ENCODE measurements around the gene GALNT15. TPM values are rescaled to one million over a fixed set of nuclear protein-coding genes. Genes with fewer than 3 reads are reported as not detected.
A peak's percentile ranks its signal among the peaks of the same experiment; 100 is the strongest.

Gene GALNT15
- total RNA-seq, 1 donor from 2014 or later, result 0.40 TPM

- Mint-ChIP-seq H3K36me3 (ENCODE audit: low read depth) (peaks cover 4% of the 10 kb centered on the region), H3K4me1 (ENCODE audit: low read depth) (peaks cover 5% of the 10 kb centered on the region), H3K4me3 (ENCODE audit: unreplicated experiment) (no peak overlapping the region), H3K27ac (ENCODE audit: unreplicated experiment) (no peak overlapping the region), H3K9me3 (ENCODE audit: low read depth) (no peaks in the 10 kb centered on the region), H3K27me3 (ENCODE audit: low read depth) (no peaks in the 10 kb centered on the region)
- TF ChIP-seq, protein P1, sequence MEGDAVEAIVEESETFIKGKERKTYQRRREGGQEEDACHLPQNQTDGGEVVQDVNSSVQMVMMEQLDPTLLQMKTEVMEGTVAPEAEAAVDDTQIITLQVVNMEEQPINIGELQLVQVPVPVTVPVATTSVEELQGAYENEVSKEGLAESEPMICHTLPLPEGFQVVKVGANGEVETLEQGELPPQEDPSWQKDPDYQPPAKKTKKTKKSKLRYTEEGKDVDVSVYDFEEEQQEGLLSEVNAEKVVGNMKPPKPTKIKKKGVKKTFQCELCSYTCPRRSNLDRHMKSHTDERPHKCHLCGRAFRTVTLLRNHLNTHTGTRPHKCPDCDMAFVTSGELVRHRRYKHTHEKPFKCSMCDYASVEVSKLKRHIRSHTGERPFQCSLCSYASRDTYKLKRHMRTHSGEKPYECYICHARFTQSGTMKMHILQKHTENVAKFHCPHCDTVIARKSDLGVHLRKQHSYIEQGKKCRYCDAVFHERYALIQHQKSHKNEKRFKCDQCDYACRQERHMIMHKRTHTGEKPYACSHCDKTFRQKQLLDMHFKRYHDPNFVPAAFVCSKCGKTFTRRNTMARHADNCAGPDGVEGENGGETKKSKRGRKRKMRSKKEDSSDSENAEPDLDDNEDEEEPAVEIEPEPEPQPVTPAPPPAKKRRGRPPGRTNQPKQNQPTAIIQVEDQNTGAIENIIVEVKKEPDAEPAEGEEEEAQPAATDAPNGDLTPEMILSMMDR (IDR thresholded peaks at IDR 0.05), result no peak
- no peak for DNase-seq (ENCODE audit: low spot score)
These were observed 85.6 kb downstream of the GALNT15 start for GRCh38 chr3:16260046-16260445.

DNA sequence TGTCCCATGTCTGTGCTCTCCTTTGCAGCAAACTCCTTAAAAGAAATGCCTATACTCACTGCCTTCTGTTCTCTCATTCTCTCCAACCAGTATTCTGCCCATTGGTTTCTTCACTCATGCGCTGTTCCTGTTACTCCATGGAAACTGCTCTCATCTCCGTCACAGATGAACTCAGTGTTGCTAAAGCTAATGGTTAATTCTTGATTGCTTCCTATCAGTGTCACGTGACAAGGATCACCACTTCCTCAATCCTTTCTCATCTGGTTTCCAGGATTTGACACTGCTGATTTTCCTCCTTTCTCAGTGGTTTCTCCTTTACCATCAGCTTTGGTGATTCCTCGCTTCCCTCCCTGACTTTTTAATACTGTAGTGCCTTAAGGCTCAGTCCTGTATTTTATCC is 87.7 kb downstream of the GALNT15 start:
- Mint-ChIP-seq H3K4me3 (ENCODE audit: unreplicated experiment) (no peak overlapping the region), H3K9me3 (ENCODE audit: low read depth) (no peaks in the 10 kb centered on the region), H3K36me3 (ENCODE audit: low read depth) (peaks cover 4% of the 10 kb centered on the region), H3K4me1 (ENCODE audit: low read depth) (peaks cover 21% of the 10 kb centered on the region), H3K27ac (ENCODE audit: unreplicated experiment) (no peak overlapping the region), H3K27me3 (ENCODE audit: low read depth) (no peaks in the 10 kb centered on the region)
- TF ChIP-seq, protein P1 (IDR thresholded peaks at IDR 0.05), result no peak
- no peak for DNase-seq (ENCODE audit: low spot score)

DNA sequence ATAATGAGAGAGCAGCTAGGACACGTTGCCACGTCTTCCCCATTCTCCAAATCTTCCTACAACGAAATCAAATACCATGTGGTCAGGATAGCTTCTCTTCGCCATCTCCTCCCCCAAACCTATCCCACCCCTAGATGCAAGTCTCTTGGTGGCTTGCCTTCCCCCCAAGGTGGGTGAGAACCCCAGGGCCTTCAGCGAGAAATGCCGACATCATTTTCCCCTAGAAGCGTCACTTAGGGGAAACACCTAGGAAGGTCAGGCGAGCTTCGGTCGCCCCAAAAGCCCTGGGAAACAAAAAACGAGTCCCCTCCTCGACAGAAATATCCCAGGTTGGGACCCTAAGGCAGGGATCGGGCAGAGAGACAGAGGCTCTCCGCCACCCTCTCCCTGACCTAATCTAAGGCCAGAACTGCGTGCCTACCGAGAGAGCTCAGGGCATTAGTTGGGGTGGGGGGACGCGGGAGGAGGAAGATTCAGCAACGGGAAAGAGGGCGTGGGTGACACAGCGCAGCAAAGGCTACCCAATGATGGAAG is 89.8 kb downstream of the GALNT15 start:
- Mint-ChIP-seq H3K9me3 (ENCODE audit: low read depth) (no peaks in the 10 kb centered on the region), H3K27ac (ENCODE audit: unreplicated experiment) (peak overlapping the region; percentile 99), H3K36me3 (ENCODE audit: low read depth) (peaks cover 2% of the 10 kb centered on the region), H3K4me1 (ENCODE audit: low read depth) (peaks cover 33% of the 10 kb centered on the region), H3K27me3 (ENCODE audit: low read depth) (no peaks in the 10 kb centered on the region), H3K4me3 (ENCODE audit: unreplicated experiment) (peak overlapping the region; percentile 88)
- no peak for DNase-seq (ENCODE audit: low spot score)
- TF ChIP-seq, protein P1 (IDR thresholded peaks at IDR 0.05), result no peak

GRCh38 chr3:16264708-16265454 is 90.4 kb downstream of the GALNT15 start, which contains the start of the genes DPH3 and OXNAD1:
TSS of gene DPH3 (minus strand) at chr3:16264943. CDS start at chr3:16264876, 67 bp downstream.
TSS of gene OXNAD1 (plus strand) at chr3:16265212. CDS start at chr3:16270953, 5,741 bp downstream.
- peak; percentile 100 for DNase-seq (ENCODE audit: low spot score)
- Mint-ChIP-seq H3K27me3 (ENCODE audit: low read depth) (no peaks in the 10 kb centered on the region), H3K9me3 (ENCODE audit: low read depth) (no peaks in the 10 kb centered on the region), H3K4me3 (ENCODE audit: unreplicated experiment) (peak within 1 kb of the TSS; percentile 88), H3K36me3 (ENCODE audit: low read depth) (no peaks in the 10 kb centered on the region), H3K27ac (ENCODE audit: unreplicated experiment) (peak within 1 kb of the TSS; percentile 99), H3K4me1 (ENCODE audit: low read depth) (peaks cover 33% of the 10 kb centered on the region)
- TF ChIP-seq, protein P1 (IDR thresholded peaks at IDR 0.05), result peak; percentile 28

GRCh38 chr3:16265455-16265786 is 90.9 kb downstream of the GALNT15 start:
- H3K4me1 Mint-ChIP-seq (ENCODE audit: low read depth), result peaks cover 33% of the 10 kb centered on the region
- TF ChIP-seq, protein P1 (IDR thresholded peaks at IDR 0.05), result no peak
- H3K27ac Mint-ChIP-seq (ENCODE audit: unreplicated experiment), result peak overlapping the region; percentile 99
- H3K36me3 Mint-ChIP-seq (ENCODE audit: low read depth), result no peaks in the 10 kb centered on the region
- DNase-seq (ENCODE audit: low spot score), result no peak
- H3K4me3 Mint-ChIP-seq (ENCODE audit: unreplicated experiment), result peak overlapping the region; percentile 88
- H3K27me3 Mint-ChIP-seq (ENCODE audit: low read depth), result no peaks in the 10 kb centered on the region
- H3K9me3 Mint-ChIP-seq (ENCODE audit: low read depth), result no peaks in the 10 kb centered on the region

All from chondrocyte (in vitro differentiated cells).